Aorta (tissue), 5 donors: ENCODE results near the gene NPY. TPM values are rescaled to one million over a fixed set of nuclear protein-coding genes. Genes with fewer than 3 reads are reported as not detected.

ENCODE experiments used
- ATAC-seq: fragments of 200-7000 bp; cut with Tn5 transposase; one replicate; pipeline ENCODE4 v1.9.1; 2022; ENCODE audit warnings: moderate library complexity; ENCODE audit not compliant: low FRiP score
- DNase-seq, 2 donors: peaks; one replicate each; pipeline ENCODE4 v3.0.0-alpha.2; 2020
- H3K27ac ChIP-seq, 2 donors: one replicate each; pipeline ENCODE4 v1.5.1; 2013; ENCODE audit warnings: low read length in 2 of 2, mild to moderate bottlenecking in 2 of 2, moderate library complexity in 2 of 2, control low read depth in 1 of 2, inconsistent platforms in 1 of 2, low read depth in 1 of 2
- H3K27me3 ChIP-seq, 2 donors: one replicate each; pipeline ENCODE4 v1.6.1; 2013; ENCODE audit warnings: control low read depth in 1 of 2, low read length in 1 of 2, mild to moderate bottlenecking in 1 of 2, moderate library complexity in 1 of 2; ENCODE audit not compliant: insufficient read depth in 2 of 2, control insufficient read depth in 1 of 2
- H3K36me3 ChIP-seq, 2 donors: one replicate each; pipeline ENCODE4 v1.6.1; 2013; ENCODE audit warnings: control low read depth in 1 of 2, low read length in 1 of 2, mild to moderate bottlenecking in 1 of 2; ENCODE audit not compliant: insufficient read depth in 2 of 2, control insufficient read depth in 1 of 2
- H3K4me1 ChIP-seq, 2 donors: one replicate each; pipeline ENCODE4 v1.6.1; 2013; ENCODE audit warnings: low read length in 2 of 2, control low read depth in 1 of 2, mild to moderate bottlenecking in 1 of 2, moderate library complexity in 1 of 2; ENCODE audit not compliant: insufficient read depth in 2 of 2, control insufficient read depth in 1 of 2
- H3K4me3 ChIP-seq, 2 donors: one replicate each; pipeline ENCODE4 v1.5.1; 2013; ENCODE audit warnings: low read length in 2 of 2, control low read depth in 1 of 2, mild to moderate bottlenecking in 1 of 2
- H3K9me3 ChIP-seq: one replicate; pipeline ENCODE4 v1.6.1; 2013; ENCODE audit warnings: mild to moderate bottlenecking, low read length; ENCODE audit not compliant: control insufficient read depth
- WGBS, 2 donors: extraction: QIAGEN DNeasy Blood & Tissue Kit; methylation state at CpG; one replicate each; pipeline ENCODE4 v1.1.7; 2013; 5-methylcytosine and 5-hydroxymethylcytosine counted together
- intact Hi-C, 2 donors: fragments of 100-400 bp; cut with DNase I; formaldehyde crosslinking; loops; one replicate each; pipeline versions ENCODE4 v1.14.2 to v1.15.0; 2022
- polyA plus RNA-seq, 2 donors: library from polyadenylated mRNA; stranded (reverse); fragments of 200-250 nt; gene quantifications; one replicate each; pipeline ENCODE4 v1.2.3, GENCODE V29; 2013
- total RNA-seq, 2 donors: library from RNA; stranded (reverse); fragmentation: NEBNext Ultra II Directional; extraction: Animal tissue kit (Norgen Biotek cat#: 25700); gene quantifications; one replicate each; pipeline ENCODE4 v1.2.1, GENCODE V29; 2021
- donor health status: healthy with polysubstance abuse.
- donor health status: Bipolar disorder and iron deficiency.
- donor health status: DM: no; HTN: no; CAD: no.
- donor health status: DM: no; HTN: no; CAD: no.
- donor health status: DM: yes; HTN: yes; CAD: no.

The NPY gene
- total and polyA plus RNA-seq, 4 donors = not detected

DNA sequence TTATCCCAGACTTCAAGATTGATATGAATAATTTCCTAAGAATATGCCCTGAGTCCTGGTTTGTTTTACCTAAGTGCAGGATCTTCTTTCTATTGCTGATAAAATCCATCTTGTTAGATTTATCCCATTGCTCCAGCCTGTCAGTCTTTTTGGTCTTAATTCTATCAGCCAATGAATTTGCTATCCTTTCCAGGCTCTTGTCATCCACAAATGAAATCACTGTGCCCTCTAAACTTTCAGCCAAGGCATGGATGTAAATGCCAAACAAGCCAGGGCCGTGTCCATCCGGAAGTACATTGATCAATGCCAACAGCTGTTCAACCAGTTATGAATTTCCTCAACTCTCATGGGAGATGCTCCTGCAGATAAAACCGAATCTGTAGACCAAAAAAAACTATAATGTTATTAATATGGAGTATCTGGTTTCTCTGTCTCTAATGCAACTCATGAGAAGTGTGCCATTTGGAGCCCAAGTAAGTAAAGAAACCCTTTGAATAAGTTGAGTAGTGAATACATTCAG, 40.0 kb downstream of the NPY start:
- no peak for ATAC-seq
- no peaks in the 10 kb centered on the region for H3K4me1 ChIP-seq
- intact Hi-C loops = no loop called here
- H3K27ac ChIP-seq = no peak overlapping the region
- WGBS, 2 donors = 15 to 27% methylated on average over 3 of the region's 3 CpGs
- no peaks in the 10 kb centered on the region for H3K9me3 ChIP-seq
- no peaks in the 10 kb centered on the region for H3K36me3 ChIP-seq
- H3K4me3 ChIP-seq = no peak overlapping the region
- no peak for DNase-seq
- peaks cover 0 to 1% of the 10 kb centered on the region in 2 donors for H3K27me3 ChIP-seq

DNA sequence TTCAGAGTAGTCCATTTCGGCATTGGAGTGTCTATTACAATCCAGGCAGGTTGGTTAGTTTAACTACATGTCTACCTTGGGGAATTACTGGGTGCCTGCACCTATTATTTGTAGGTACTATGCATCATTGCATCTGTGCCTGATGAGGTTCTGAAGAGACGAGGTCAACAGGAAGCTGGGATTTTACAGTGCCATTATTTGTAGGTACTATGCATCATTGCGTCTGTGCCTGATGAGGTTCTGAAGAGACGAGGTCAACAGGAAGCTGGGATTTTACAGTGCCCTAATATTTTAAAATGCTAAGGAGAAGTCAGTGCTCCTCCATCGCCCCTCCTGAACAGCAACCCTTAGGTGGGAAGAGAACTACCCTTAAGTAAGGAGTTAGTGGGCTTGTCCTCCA, 41.7 kb downstream of the NPY start:
- H3K4me3 ChIP-seq = no peak overlapping the region
- no peaks in the 10 kb centered on the region for H3K9me3 ChIP-seq
- H3K36me3 ChIP-seq = no peaks in the 10 kb centered on the region
- intact Hi-C loops = no loop called here
- peaks cover 0 to 1% of the 10 kb centered on the region in 2 donors for H3K27me3 ChIP-seq
- ATAC-seq = no peak
- no peak overlapping the region for H3K27ac ChIP-seq
- no peaks in the 10 kb centered on the region for H3K4me1 ChIP-seq
- 83 to 90% methylated on average over 5 of the region's 5 CpGs for WGBS, 2 donors
- DNase-seq = no peak

GRCh38 chr7:24328050-24328449, 44.1 kb downstream of the NPY start:
- WGBS, 2 donors = 55 to 70% methylated on average over 5 of the region's 5 CpGs
- Histone ChIP-seq H3K36me3 (no peaks in the 10 kb centered on the region), H3K27ac (no peak overlapping the region), H3K4me1 (no peaks in the 10 kb centered on the region), H3K9me3 (peaks cover 2% of the 10 kb centered on the region), H3K4me3 (no peak overlapping the region), H3K27me3 (no peaks in the 10 kb centered on the region)
- intact Hi-C loops = no loop called here
- no peak for DNase-seq
- ATAC-seq = no peak

DNA sequence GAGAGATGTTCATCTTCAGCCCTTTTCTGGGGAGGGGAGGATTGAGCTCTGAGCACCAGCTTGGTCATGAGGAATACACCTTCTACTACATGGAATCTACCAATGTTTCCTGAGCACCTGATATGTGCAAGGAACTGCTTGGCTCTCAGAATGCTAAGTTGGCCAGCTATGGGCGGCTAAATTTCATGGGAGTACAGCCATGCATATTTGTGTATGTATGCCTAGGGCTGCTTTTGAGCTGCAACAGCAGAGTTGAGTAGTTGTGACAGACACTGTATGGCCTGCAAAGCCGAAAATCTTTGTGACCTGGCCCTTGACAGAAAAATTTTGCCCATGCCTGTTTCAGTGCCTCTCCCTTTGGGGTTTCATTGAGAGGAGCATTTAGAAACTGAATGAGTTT, 44.9 kb downstream of the NPY start:
- H3K9me3 ChIP-seq = peaks cover 2% of the 10 kb centered on the region
- 53 to 74% methylated on average over 2 of the region's 2 CpGs for WGBS, 2 donors
- ATAC-seq (no peak), DNase-seq (no peak)
- H3K27me3 ChIP-seq = no peaks in the 10 kb centered on the region
- H3K4me3 ChIP-seq = no peak overlapping the region
- no peaks in the 10 kb centered on the region for H3K36me3 ChIP-seq
- no peak overlapping the region for H3K27ac ChIP-seq
- no peaks in the 10 kb centered on the region for H3K4me1 ChIP-seq
- intact Hi-C loops = no loop called here

DNA sequence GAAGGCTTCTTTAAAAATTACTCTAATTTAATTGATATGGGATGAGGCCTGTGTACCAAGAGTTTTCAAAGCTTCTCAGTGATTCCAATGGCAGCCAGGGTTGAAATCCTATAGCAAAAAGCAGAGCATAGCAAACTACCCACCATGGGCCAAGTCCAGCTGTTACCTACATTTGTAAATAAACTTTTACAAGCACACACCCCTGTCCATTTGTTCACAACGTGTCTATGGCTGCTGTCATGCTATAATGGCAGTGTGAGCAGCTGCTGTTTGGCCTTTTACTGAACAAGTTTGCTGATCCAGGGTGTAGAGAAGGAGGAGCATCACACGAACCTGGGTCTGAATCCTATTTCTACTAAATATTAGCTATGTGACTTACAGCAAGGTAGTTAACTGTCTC, 50.0 kb downstream of the NPY start:
- no peak for ATAC-seq
- 18 to 34% methylated on average over 2 of the region's 2 CpGs for WGBS, 2 donors
- H3K9me3 ChIP-seq = peaks cover 4% of the 10 kb centered on the region
- no peaks in the 10 kb centered on the region for H3K36me3 ChIP-seq
- H3K27me3 ChIP-seq = peaks cover 0 to 2% of the 10 kb centered on the region in 2 donors
- intact Hi-C loops = no loop called here
- DNase-seq = no peak
- no peaks in the 10 kb centered on the region for H3K4me1 ChIP-seq
- no peak overlapping the region for H3K27ac ChIP-seq
- H3K4me3 ChIP-seq = no peak overlapping the region

GRCh38 chr7:24334627-24335026, 50.6 kb downstream of the NPY start:
- intact Hi-C loops = no loop called here
- WGBS, 2 donors = 79 to 85% methylated on average over 3 of the region's 3 CpGs
- DNase-seq = no peak
- H3K27me3 ChIP-seq = peaks cover 0 to 2% of the 10 kb centered on the region in 2 donors
- ATAC-seq = no peak
- H3K36me3 ChIP-seq = no peaks in the 10 kb centered on the region
- H3K9me3 ChIP-seq = peaks cover 4% of the 10 kb centered on the region
- H3K27ac ChIP-seq = no peak overlapping the region
- no peak overlapping the region for H3K4me3 ChIP-seq
- no peaks in the 10 kb centered on the region for H3K4me1 ChIP-seq

DNA sequence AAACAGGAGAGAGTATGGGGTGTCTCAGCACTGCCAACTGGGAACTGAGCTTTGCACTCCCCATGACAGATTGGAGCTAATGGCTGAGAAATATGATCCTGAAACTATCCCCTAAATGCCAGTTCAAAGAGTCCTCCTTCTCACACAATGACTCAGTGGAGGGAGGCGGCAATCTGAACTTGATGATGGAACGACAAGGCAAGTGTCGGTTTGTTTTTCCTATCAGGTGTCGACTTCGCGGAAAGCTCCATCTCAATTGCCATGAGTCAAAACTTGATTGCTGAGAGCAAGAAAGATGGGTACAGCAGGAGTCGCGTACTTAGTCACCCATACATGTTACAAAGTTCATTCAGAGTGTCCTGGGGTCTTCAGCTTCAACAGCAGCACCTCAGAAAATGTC, 52.5 kb downstream of the NPY start:
- 38 to 57% methylated on average over 8 of the region's 8 CpGs for WGBS, 2 donors
- DNase-seq (no peak), ATAC-seq (no peak)
- no peak overlapping the region for H3K27ac ChIP-seq
- H3K4me1 ChIP-seq = no peaks in the 10 kb centered on the region
- peaks cover 4% of the 10 kb centered on the region for H3K9me3 ChIP-seq
- intact Hi-C loops = no loop called here
- H3K4me3 ChIP-seq = no peak overlapping the region
- peaks cover 0 to 2% of the 10 kb centered on the region in 2 donors for H3K27me3 ChIP-seq
- no peaks in the 10 kb centered on the region for H3K36me3 ChIP-seq

- Histone ChIP-seq H3K9me3 (peaks cover 4% of the 10 kb centered on the region), H3K36me3 (no peaks in the 10 kb centered on the region), H3K27ac (no peak overlapping the region), H3K27me3 (peaks cover 0 to 2% of the 10 kb centered on the region in 2 donors), H3K4me1 (no peaks in the 10 kb centered on the region), H3K4me3 (no peak overlapping the region)
- no peak for ATAC-seq
- DNase-seq = no peak
- intact Hi-C loops = no loop called here
- WGBS, 2 donors = 23 to 25% methylated on average over 6 of the region's 6 CpGs
Observed at GRCh38 chr7:24337180-24337579, 53.2 kb downstream of the NPY start.

DNA sequence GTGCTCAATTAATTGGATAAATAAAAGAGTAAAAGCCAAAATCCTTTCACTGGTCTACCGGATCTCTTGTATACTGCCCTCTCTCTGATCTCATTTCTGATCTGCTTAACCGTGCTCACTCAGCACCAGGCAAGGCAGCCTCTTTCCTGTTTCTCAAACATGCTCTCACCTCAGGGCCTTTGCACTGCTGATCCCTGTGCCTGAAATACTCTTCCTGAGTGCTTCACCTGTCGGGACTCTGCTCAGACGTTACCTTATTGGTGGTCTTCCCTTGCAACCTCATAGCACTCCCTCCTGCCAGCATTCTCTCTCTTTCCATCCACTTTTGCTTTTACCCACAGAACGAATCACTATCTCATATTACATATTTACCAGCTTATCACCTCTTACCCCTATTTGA, 55.6 kb downstream of the NPY start:
- no peak for ATAC-seq
- Histone ChIP-seq H3K9me3 (peaks cover 2% of the 10 kb centered on the region), H3K4me1 (no peaks in the 10 kb centered on the region), H3K27ac (no peak overlapping the region), H3K36me3 (no peaks in the 10 kb centered on the region), H3K4me3 (no peak overlapping the region), H3K27me3 (peaks cover 0 to 2% of the 10 kb centered on the region in 2 donors)
- WGBS, 2 donors = 80 to 81% methylated on average over 5 of the region's 5 CpGs
- intact Hi-C loops = no loop called here
- DNase-seq = no peak
